H1 (cell line): ENCODE results near the gene KCND1. TPM values are rescaled to one million over a fixed set of nuclear protein-coding genes. Genes with fewer than 3 reads are reported as not detected.
"Not testable (repeated sequence)": the region's sequence is repeated elsewhere in the genome, so short reads cannot be mapped to it uniquely, and the experiment has no call there.

Experiments used
- CTCF ChIA-PET: fragments of 300-600 bp; sonication (Branson Sonifier 250); formaldehyde crosslinking; loops from one replicate; lab custom pipeline; 2021; ENCODE audit not compliant: partially characterized antibody; lab: Charles Lee
- POLR2A ChIA-PET: fragments of 300-600 bp; sonication (Branson Sonifier 250); formaldehyde crosslinking; loops from one replicate; lab custom pipeline; 2021; ENCODE audit warnings: inconsistent platforms; ENCODE audit not compliant: partially characterized antibody; lab: Charles Lee
- DNase-seq, 2 experiments: peaks; one replicate each; pipeline versions ENCODE4 v3.0.0 to v3.0.0-alpha.2; 2010 to 2022; ENCODE audit warnings: low spot score in 2 of 2, low read depth in 1 of 2, mixed read lengths in 1 of 2
- FAIRE-seq: peaks from 2 replicates; lab custom pipeline; 2011; peaks lifted over from hg19 to GRCh38; lab: Jason Lieb, UNC
- H2AFZ ChIP-seq: 2 replicates; pipeline ENCODE4 v1.8.1; 2012; ENCODE audit warnings: low read length, inconsistent platforms
- H2AK5ac ChIP-seq: 2 replicates; pipeline ENCODE4 v1.6.1; 2013; ENCODE audit warnings: low read depth, low read length
- H2BK120ac ChIP-seq: replicated peaks from 2 replicates; pipeline ENCODE3; 2013; ENCODE audit warnings: low read depth, low read length, inconsistent platforms
- H2BK12ac ChIP-seq: 2 replicates; pipeline ENCODE4 v1.6.1; 2013; ENCODE audit warnings: low read depth, low read length
- H2BK15ac ChIP-seq: 2 replicates; pipeline ENCODE4 v1.6.1; 2013; ENCODE audit warnings: low read length
- H2BK20ac ChIP-seq: 2 replicates; pipeline ENCODE4 v1.6.1; 2013; ENCODE audit warnings: low read length
- H2BK5ac ChIP-seq: 2 replicates; pipeline ENCODE4 v1.6.1; 2013; ENCODE audit warnings: low read depth, low read length
- H3K14ac ChIP-seq: 2 replicates; pipeline ENCODE4 v1.6.1; 2013; ENCODE audit warnings: inconsistent platforms; ENCODE audit not compliant: insufficient read length
- H3K18ac ChIP-seq: 2 replicates; pipeline ENCODE4 v1.6.1; 2013; ENCODE audit warnings: low read length; ENCODE audit errors: extremely low read depth
- H3K23ac ChIP-seq: 2 replicates; pipeline ENCODE4 v1.6.1; 2013; ENCODE audit warnings: inconsistent platforms; ENCODE audit not compliant: insufficient read length
- H3K23me2 ChIP-seq: 2 replicates; pipeline ENCODE4 v1.6.1; 2013; ENCODE audit warnings: low read depth, low read length
- H3K27ac ChIP-seq: 2 replicates; pipeline ENCODE4 v1.6.1; 2011; ENCODE audit warnings: low read depth, low read length, inconsistent platforms
- H3K27me3 ChIP-seq, 4 experiments: replicated peaks in 1 of 4; 1 replicate in 1 of 4; 2 replicates in 3 of 4; pipeline versions ENCODE4 v1.6.1 to v1.8.1; 2011 to 2013; ENCODE audit warnings: low read length in 3 of 4, mild to moderate bottlenecking in 3 of 4, inconsistent platforms in 2 of 4, mixed read lengths in 2 of 4, moderate library complexity in 1 of 4; ENCODE audit not compliant: control insufficient read depth in 3 of 4, insufficient read depth in 3 of 4; ENCODE audit errors: extremely low read depth in 1 of 4
- H3K36me3 ChIP-seq, 4 experiments: 2 replicates each; pipeline versions ENCODE4 v1.6.1 to v1.8.1; 2011 to 2013; ENCODE audit warnings: mild to moderate bottlenecking in 4 of 4, low read length in 3 of 4, moderate library complexity in 2 of 4, control low read depth in 1 of 4, inconsistent platforms in 1 of 4; ENCODE audit not compliant: insufficient read depth in 4 of 4, control insufficient read depth in 2 of 4
- H3K4ac ChIP-seq: replicated peaks from 2 replicates; pipeline ENCODE3; 2013; ENCODE audit warnings: low read length, low read depth, mixed read lengths, inconsistent platforms; ENCODE audit not compliant: insufficient read length
- H3K4me1 ChIP-seq, 4 experiments: replicated peaks in 1 of 4; 1 replicate in 1 of 4; 2 replicates in 3 of 4; pipeline versions ENCODE4 v1.6.1 to v1.8.1; 2011 to 2013; ENCODE audit warnings: low read length in 3 of 4, inconsistent platforms in 2 of 4, mixed read lengths in 1 of 4; ENCODE audit not compliant: insufficient read depth in 4 of 4, control insufficient read depth in 3 of 4
- H3K4me2 ChIP-seq, 2 experiments: 2 replicates each; pipeline versions ENCODE4 v1.6.1 to v1.8.1; 2011 to 2013; ENCODE audit warnings: low read depth in 2 of 2, low read length in 2 of 2, control low read depth in 1 of 2, inconsistent platforms in 1 of 2, mild to moderate bottlenecking in 1 of 2; ENCODE audit not compliant: insufficient read depth in 1 of 2
- H3K4me3 ChIP-seq, 4 experiments: fragments of 200-600, 300-600 bp in 1 of 4; sonication (generic), shearing (Covaris generic), sonication (Bioruptor Twin) in 1 of 4; 2 replicates each; pipeline versions ENCODE4 v1.5.1 to v1.8.1; 2011 to 2016; ENCODE audit warnings: low read length in 4 of 4, low read depth in 3 of 4, control low read depth in 2 of 4, inconsistent platforms in 2 of 4, mild to moderate bottlenecking in 2 of 4, mixed read lengths in 1 of 4, moderate library complexity in 1 of 4; ENCODE audit not compliant: insufficient read depth in 2 of 4; ENCODE audit errors: extremely low read depth in 1 of 4
- H3K56ac ChIP-seq: replicated peaks from 2 replicates; pipeline ENCODE3; 2013; ENCODE audit warnings: low read depth, mild to moderate bottlenecking, mixed read lengths, low read length, inconsistent platforms; ENCODE audit not compliant: insufficient read length
- H3K79me1 ChIP-seq: 2 replicates; pipeline ENCODE4 v1.6.1; 2013; ENCODE audit warnings: low read depth, low read length, control low read depth
- H3K79me2 ChIP-seq, 2 experiments: 2 replicates each; pipeline versions ENCODE4 v1.6.1 to v1.8.1; 2012 to 2013; ENCODE audit warnings: low read length in 2 of 2, mild to moderate bottlenecking in 2 of 2, inconsistent platforms in 1 of 2; ENCODE audit not compliant: insufficient read depth in 2 of 2, control insufficient read depth in 1 of 2
- H3K9ac ChIP-seq, 4 experiments: replicated peaks in 1 of 4; 1 replicate in 1 of 4; 2 replicates in 3 of 4; pipeline versions ENCODE4 v1.6.1 to v1.8.1; 2011 to 2013; ENCODE audit warnings: low read depth in 3 of 4, low read length in 3 of 4, control low read depth in 2 of 4, mild to moderate bottlenecking in 2 of 4, moderate library complexity in 2 of 4, inconsistent platforms in 1 of 4; ENCODE audit errors: extremely low read depth in 1 of 4
- H3K9me3 ChIP-seq, 2 experiments: 2 replicates each; pipeline versions ENCODE4 v1.6.1 to v1.8.1; 2012 to 2013; ENCODE audit warnings: mild to moderate bottlenecking in 2 of 2, moderate library complexity in 2 of 2, control low read depth in 1 of 2, inconsistent platforms in 1 of 2, low read depth in 1 of 2, low read length in 1 of 2, mixed read lengths in 1 of 2; ENCODE audit not compliant: insufficient read depth in 2 of 2
- H4K20me1 ChIP-seq, 2 experiments: replicated peaks in 1 of 2; 2 replicates each; pipeline versions ENCODE3 to v1.8.1; 2011 to 2013; ENCODE audit warnings: inconsistent platforms in 2 of 2, low read length in 2 of 2, mild to moderate bottlenecking in 1 of 2; ENCODE audit not compliant: insufficient read depth in 2 of 2, control insufficient read depth in 1 of 2
- H4K5ac ChIP-seq: 2 replicates; pipeline ENCODE4 v1.6.1; 2013; ENCODE audit warnings: low read length, low read depth, mixed read lengths, inconsistent platforms; ENCODE audit not compliant: insufficient read length
- H4K8ac ChIP-seq: 2 replicates; pipeline ENCODE4 v1.8.0; 2013; ENCODE audit warnings: mild to moderate bottlenecking, moderate library complexity, low read length, inconsistent platforms; ENCODE audit not compliant: insufficient read depth; ENCODE audit errors: extremely low read depth
- H4K91ac ChIP-seq: replicated peaks from 2 replicates; pipeline ENCODE3; 2013; ENCODE audit warnings: low read length, mixed read lengths, inconsistent platforms; ENCODE audit not compliant: insufficient read length
- WGBS, 2 experiments: shearing (Covaris generic) in 1 of 2; methylation state at CpG; one replicate each; pipeline versions ENCODE4 v1.1.6 to v1.1.7; 2013 to 2015; ENCODE audit warnings: low lambda C conversion rate in 2 of 2, mixed read lengths in 2 of 2, inconsistent platforms in 1 of 2, low coverage in 1 of 2, missing lambda C conversion rate in 1 of 2; ENCODE audit not compliant: insufficient replicate concordance in 2 of 2, insufficient coverage in 1 of 2, insufficient read length in 1 of 2; ENCODE audit errors: extremely low coverage in 1 of 2, missing lambda C conversion rate in 1 of 2; 5-methylcytosine and 5-hydroxymethylcytosine counted together
- polyA plus RNA-seq, 7 experiments: library from polyadenylated mRNA; depleted of rRNA in 3 of 7; stranded (reverse) in 5 of 7; unstranded in 2 of 7; fragments of >200 nt in 5 of 7; fragments of 200-250 nt in 2 of 7; gene quantifications; 1 replicate in 5 of 7; 2 replicates in 1 of 7; 4 replicates in 1 of 7; pipeline versions ENCODE4 v1.2.1 to v1.2.3, GENCODE V29; 2011 to 2013; ENCODE audit warnings: missing spikeins in 2 of 7, mixed read lengths in 2 of 7
- total RNA-seq: library from RNA; stranded (reverse); fragmentation: NEBNext Ultra II Directional; extraction: Animal tissue kit (Norgen Biotek cat#: 25700); gene quantifications from 2 replicates; pipeline ENCODE4 v1.2.1, GENCODE V29; 2021

The KCND1 gene
- total and polyA plus RNA-seq, 2 of the 8 experiments (the other 6 are each of a cell fraction or from before 2014, with no cell fraction given), result 3.1 to 6.8 TPM

GRCh38 chrX:48980341-48980740 is 8.7 kb upstream of the KCND1 start:
- 100% methylated on average over 3 of the region's 10 CpGs; no CpG with 5 or more reads in 1 of the 2 experiments for WGBS, 2 experiments

More at GRCh38 chrX:48980341-48980740, 8.7 kb upstream of the KCND1 start:
- H3K4me2 ChIP-seq, H4K91ac ChIP-seq, H3K4me1 ChIP-seq, H2BK5ac ChIP-seq, H3K9me3 ChIP-seq, H3K27me3 ChIP-seq, H2BK120ac ChIP-seq, H3K4ac ChIP-seq, H4K20me1 ChIP-seq, DNase-seq, H2BK15ac ChIP-seq, H3K18ac ChIP-seq, H4K8ac ChIP-seq, FAIRE-seq, H3K4me3 ChIP-seq, H3K79me2 ChIP-seq, H3K56ac ChIP-seq, H2BK12ac ChIP-seq, H2AK5ac ChIP-seq, H3K23ac ChIP-seq, H3K27ac ChIP-seq, H4K5ac ChIP-seq, H3K79me1 ChIP-seq, H2BK20ac ChIP-seq, H2AFZ ChIP-seq, H3K14ac ChIP-seq, CTCF ChIA-PET, H3K9ac ChIP-seq, H3K23me2 ChIP-seq: not testable (repeated sequence)
- H3K36me3 ChIP-seq, result peaks cover 7 to 67% (median 42%) of the 10 kb centered on the region in 4 experiments; a peak in 6 of 8 replicates
- POLR2A ChIA-PET, result interaction anchor here (3.7 kb wide), 1 partner anchor 14 kb away, joined by 11 read pairs; no protein-coding TSS in a partner anchor
